ENCODE results near the gene EIF3A. TPM values are rescaled to one million over a fixed set of nuclear protein-coding genes. Genes with fewer than 3 reads are reported as not detected.

EIF3A gene
- total RNA-seq, 1 donor from 2014 or later, result 94.7 TPM

DNA sequence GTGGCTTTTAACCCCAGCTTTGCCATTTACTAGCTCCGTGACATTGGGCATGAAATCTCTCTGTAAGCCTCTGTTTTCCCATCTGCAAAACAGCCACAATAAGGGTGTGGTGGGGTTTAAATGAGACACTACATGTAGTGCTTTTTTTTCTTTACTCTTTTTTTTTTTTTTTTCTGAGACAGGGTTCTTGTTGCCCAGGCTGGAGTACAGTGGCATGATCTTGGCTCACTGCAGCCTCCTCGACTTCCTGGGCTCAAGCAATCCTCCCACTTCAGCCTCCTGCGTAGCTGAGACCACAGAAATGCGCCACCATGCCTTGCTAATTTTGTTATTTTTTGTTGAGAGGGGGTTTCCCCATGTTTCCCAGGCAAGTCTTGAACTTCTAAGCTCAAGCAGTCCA lies 15.0 kb upstream of the EIF3A start:
- no peak overlapping the region for H3K27ac ChIP-seq
- TF ChIP-seq, protein P1, sequence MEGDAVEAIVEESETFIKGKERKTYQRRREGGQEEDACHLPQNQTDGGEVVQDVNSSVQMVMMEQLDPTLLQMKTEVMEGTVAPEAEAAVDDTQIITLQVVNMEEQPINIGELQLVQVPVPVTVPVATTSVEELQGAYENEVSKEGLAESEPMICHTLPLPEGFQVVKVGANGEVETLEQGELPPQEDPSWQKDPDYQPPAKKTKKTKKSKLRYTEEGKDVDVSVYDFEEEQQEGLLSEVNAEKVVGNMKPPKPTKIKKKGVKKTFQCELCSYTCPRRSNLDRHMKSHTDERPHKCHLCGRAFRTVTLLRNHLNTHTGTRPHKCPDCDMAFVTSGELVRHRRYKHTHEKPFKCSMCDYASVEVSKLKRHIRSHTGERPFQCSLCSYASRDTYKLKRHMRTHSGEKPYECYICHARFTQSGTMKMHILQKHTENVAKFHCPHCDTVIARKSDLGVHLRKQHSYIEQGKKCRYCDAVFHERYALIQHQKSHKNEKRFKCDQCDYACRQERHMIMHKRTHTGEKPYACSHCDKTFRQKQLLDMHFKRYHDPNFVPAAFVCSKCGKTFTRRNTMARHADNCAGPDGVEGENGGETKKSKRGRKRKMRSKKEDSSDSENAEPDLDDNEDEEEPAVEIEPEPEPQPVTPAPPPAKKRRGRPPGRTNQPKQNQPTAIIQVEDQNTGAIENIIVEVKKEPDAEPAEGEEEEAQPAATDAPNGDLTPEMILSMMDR (IDR thresholded peaks at IDR 0.05), result no peak
- H3K4me3 ChIP-seq, result no peak overlapping the region
- H3K36me3 ChIP-seq, result no peaks in the 10 kb centered on the region
- H3K27me3 ChIP-seq (ENCODE audit: low read depth), result no peaks in the 10 kb centered on the region
- no peaks in the 10 kb centered on the region for H3K9me3 ChIP-seq
- intact Hi-C loops (cut with DNase I), result no loop called here
- ATAC-seq (no peak), DNase-seq (no peak)
- no peaks in the 10 kb centered on the region for H3K4me1 ChIP-seq

GRCh38 chr10:119090968-119091367 lies 10.4 kb upstream of the EIF3A start:
- intact Hi-C loops (cut with DNase I), result no loop called here
- ATAC-seq, result peak; percentile 63 to 70

DNA sequence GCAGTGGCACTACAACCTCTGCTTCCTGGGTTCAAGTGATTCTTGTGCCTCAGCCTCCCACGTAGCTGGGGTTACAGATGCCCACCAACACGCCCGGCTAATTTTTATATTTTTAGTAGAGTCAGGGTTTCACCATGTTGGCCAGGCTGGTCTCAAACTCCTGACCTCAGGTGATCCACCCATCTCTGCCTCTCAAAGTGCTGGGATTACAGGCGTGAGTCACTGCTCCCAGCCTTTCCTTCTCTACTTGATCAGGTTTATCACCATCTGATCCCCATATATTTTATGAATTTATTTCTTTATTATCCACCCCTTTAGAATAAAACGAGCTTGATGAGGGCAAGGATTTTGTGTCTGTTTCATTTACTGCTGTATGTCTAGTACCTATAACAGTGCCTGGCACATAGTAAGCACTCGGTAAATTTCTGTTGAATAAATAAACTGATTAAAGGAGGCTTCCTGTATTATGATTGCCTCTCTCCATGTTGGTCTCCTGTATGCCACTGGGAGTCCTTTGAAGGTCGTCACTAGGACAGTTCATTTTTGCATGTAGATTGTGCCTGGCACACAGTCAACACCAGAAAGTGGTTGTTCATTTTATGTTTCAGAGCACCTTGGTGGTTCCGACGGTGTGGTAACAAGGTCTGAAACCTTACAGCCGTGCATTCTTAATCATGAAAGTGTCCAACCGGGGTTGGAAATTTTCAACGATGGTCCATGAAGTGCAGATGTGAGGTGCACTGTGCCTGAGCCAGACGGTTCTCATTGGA lies 9.6 kb upstream of the EIF3A start:
- TF ChIP-seq, protein P1 (IDR thresholded peaks at IDR 0.05), result no peak
- no peaks in the 10 kb centered on the region for H3K27me3 ChIP-seq (ENCODE audit: low read depth)
- no peak overlapping the region for H3K4me3 ChIP-seq
- DNase-seq (no peak), ATAC-seq (no peak)
- intact Hi-C loops (cut with DNase I), result no loop called here
- H3K9me3 ChIP-seq, result no peaks in the 10 kb centered on the region
- H3K27ac ChIP-seq, result no peak overlapping the region
- no peaks in the 10 kb centered on the region for H3K4me1 ChIP-seq
- no peaks in the 10 kb centered on the region for H3K36me3 ChIP-seq

More at GRCh38 chr10:119090968-119091367, 10.4 kb upstream of the EIF3A start:
- Histone ChIP-seq H3K4me3 (no peak overlapping the region), H3K27ac (no peak overlapping the region), H3K27me3 (ENCODE audit: low read depth) (no peaks in the 10 kb centered on the region), H3K4me1 (no peaks in the 10 kb centered on the region), H3K36me3 (no peaks in the 10 kb centered on the region), H3K9me3 (no peaks in the 10 kb centered on the region)
- TF ChIP-seq, protein P1 (IDR thresholded peaks at IDR 0.05), result no peak
- DNase-seq, result no peak

- no peaks in the 10 kb centered on the region for H3K9me3 ChIP-seq
- ATAC-seq (no peak), DNase-seq (no peak)
- H3K4me1 ChIP-seq, result no peaks in the 10 kb centered on the region
- TF ChIP-seq, protein P1 (IDR thresholded peaks at IDR 0.05), result no peak
- intact Hi-C loops (cut with DNase I), result no loop called here
- no peak overlapping the region for H3K27ac ChIP-seq
- no peak overlapping the region for H3K4me3 ChIP-seq
- H3K36me3 ChIP-seq, result no peaks in the 10 kb centered on the region
- no peaks in the 10 kb centered on the region for H3K27me3 ChIP-seq (ENCODE audit: low read depth)
Measured at GRCh38 chr10:119087271-119087882, 6.8 kb upstream of the EIF3A start.

- Histone ChIP-seq H3K27ac (no peak overlapping the region), H3K27me3 (ENCODE audit: low read depth) (no peaks in the 10 kb centered on the region), H3K9me3 (no peaks in the 10 kb centered on the region), H3K36me3 (no peaks in the 10 kb centered on the region), H3K4me3 (no peak overlapping the region), H3K4me1 (no peaks in the 10 kb centered on the region)
- intact Hi-C loops (cut with DNase I), result no loop called here
- TF ChIP-seq, protein P1 (IDR thresholded peaks at IDR 0.05), result no peak
- ATAC-seq (no peak), DNase-seq (no peak)
Measured at GRCh38 chr10:119084896-119085295, 4.3 kb upstream of the EIF3A start.
